HG02973 (cell line): ENCODE results near the gene KRTAP2-1.
"Not testable (repeated sequence)": the region's sequence is repeated elsewhere in the genome, so short reads cannot be mapped to it uniquely, and the experiment has no call there.

Experiments
- ATAC-seq: cut with Tn5 transposase; IDR thresholded peaks from one replicate; pipeline ENCODE4 v1.9.1; 2021; ENCODE audit warnings: moderate library complexity; ENCODE audit not compliant: unreplicated experiment

KRTAP2-1 gene

GRCh38 chr17:41058741-41059140, 11.6 kb upstream of the KRTAP2-1 start:
- no peak for ATAC-seq

GRCh38 chr17:41057547-41057946, 10.4 kb upstream of the KRTAP2-1 start:
- no peak for ATAC-seq

GRCh38 chr17:41055130-41055529, 8.0 kb upstream of the KRTAP2-1 start, which contains the start of gene KRTAP2-2:
Gene KRTAP2-2, minus strand, starts transcription at chr17:41055230. Its CDS starts 19 bp downstream, at chr17:41055211.
- ATAC-seq, result not testable (repeated sequence)

GRCh38 chr17:41054556-41054955, 7.4 kb upstream of the KRTAP2-1 start:
- ATAC-seq, result not testable (repeated sequence)

GRCh38 chr17:41054025-41054424, 6.9 kb upstream of the KRTAP2-1 start:
- ATAC-seq, result no peak

- no peak for ATAC-seq
Observed at GRCh38 chr17:41052566-41052965, 5.5 kb upstream of the KRTAP2-1 start.

GRCh38 chr17:41049110-41049509, 2.0 kb upstream of the KRTAP2-1 start:
- ATAC-seq, result no peak

GRCh38 chr17:41048441-41048840, 1.3 kb upstream of the KRTAP2-1 start:
- no peak for ATAC-seq

GRCh38 chr17:41042953-41043352, 4.2 kb downstream of the KRTAP2-1 start:
- no peak for ATAC-seq

GRCh38 chr17:41040783-41041571, 6.1 kb downstream of the KRTAP2-1 start, which contains the start of gene KRTAP1-1:
Gene KRTAP1-1, minus strand, starts transcription at chr17:41041450. Its CDS starts 53 bp downstream, at chr17:41041397.
- ATAC-seq, result not testable (repeated sequence)

- ATAC-seq, result no peak
Observed at GRCh38 chr17:41037853-41038350, 9.2 kb downstream of the KRTAP2-1 start.

- not testable (repeated sequence) for ATAC-seq
Observed at GRCh38 chr17:41034346-41034935, 12.7 kb downstream of the KRTAP2-1 start, which contains the start of gene KRTAP1-3. Gene KRTAP1-3, minus strand, starts transcription at chr17:41034874. Its CDS starts 53 bp downstream, at chr17:41034821.

GRCh38 chr17:41029633-41030245, 17.4 kb downstream of the KRTAP2-1 start, which contains the start of gene KRTAP1-4:
Gene KRTAP1-4, minus strand, starts transcription at chr17:41030195. Its CDS starts 117 bp downstream, at chr17:41030078.
- no peak for ATAC-seq

- no peak for ATAC-seq
Observed at GRCh38 chr17:41026715-41027471, 20.2 kb downstream of the KRTAP2-1 start, which contains the start of gene KRTAP1-5. Gene KRTAP1-5, minus strand, starts transcription at chr17:41027208. Its CDS starts 53 bp downstream, at chr17:41027155.

- ATAC-seq, result no peak
Observed at GRCh38 chr17:41024697-41025096, 22.4 kb downstream of the KRTAP2-1 start.

GRCh38 chr17:41020336-41020735, 26.8 kb downstream of the KRTAP2-1 start:
- no peak for ATAC-seq

- ATAC-seq, result no peak
Observed at GRCh38 chr17:41019415-41019814, 27.7 kb downstream of the KRTAP2-1 start.

GRCh38 chr17:41018541-41018940, 28.6 kb downstream of the KRTAP2-1 start:
- ATAC-seq, result no peak

GRCh38 chr17:41016578-41017215, 30.4 kb downstream of the KRTAP2-1 start:
- no peak for ATAC-seq

GRCh38 chr17:41015454-41015853, 31.7 kb downstream of the KRTAP2-1 start:
- no peak for ATAC-seq
